HCT116 (cell line): ENCODE results near the gene FREM1. TPM values are rescaled to one million over a fixed set of nuclear protein-coding genes. Genes with fewer than 3 reads are reported as not detected.
A peak's percentile ranks its signal among the peaks of the same experiment; 100 is the strongest.

Source experiments
- ATAC-seq: fragments of 200-7000 bp; cut with Tn5 transposase; 2 replicates; pipeline ENCODE4 v1.9.1; 2020; ENCODE audit warnings: mild to moderate bottlenecking, moderate library complexity
- Bru-seq: library from RNA; stranded (reverse); fragments of 400-500 nt; gene quantifications from one replicate; lab custom pipeline; 2021; lab: Mats Ljungman, UMichigan
- BruChase-seq, 2 experiments: library from RNA; stranded (reverse); fragments of 400-500 nt; gene quantifications; one replicate each; lab custom pipeline; 2021; lab: Mats Ljungman, UMichigan
- BruUV-seq: library from RNA; stranded (reverse); fragments of 400-500 nt; replicated peaks from 2 replicates; lab custom pipeline; 2021; lab: Mats Ljungman, UMichigan
- CTCF ChIA-PET: fragments of 300-600 bp; sonication (Branson Sonifier 250); formaldehyde crosslinking; loops from one replicate; lab custom pipeline; 2021; ENCODE audit warnings: antibody characterized with exemption; lab: Charles Lee
- POLR2A ChIA-PET: fragments of 300-600, 350-600 bp; sonication (Branson Sonifier 250); formaldehyde crosslinking; loops from one replicate; lab custom pipeline; 2021; ENCODE audit warnings: antibody characterized with exemption; lab: Charles Lee
- RAD21 ChIA-PET, 2 experiments: fragments of 300-600 bp; sonication (Branson Sonifier 250); formaldehyde crosslinking; loops; one replicate each; lab custom pipeline; 2023; ENCODE audit warnings: low total read pairs in 2 of 2; ENCODE audit not compliant: uncharacterized antibody in 2 of 2, unreplicated experiment in 2 of 2, low non-redundant PET in 1 of 2; lab: Charles Lee
- DNase-seq: peaks from one replicate; pipeline ENCODE4 v3.0.0-alpha.2; 2010; ENCODE audit warnings: low read depth, low spot score
- H2AFZ ChIP-seq: fragments of 200-600 bp; shearing (Covaris generic), sonication (generic); 2 replicates; pipeline ENCODE4 v1.6.1; 2017; ENCODE audit warnings: low read depth, mixed run types, mixed read lengths, antibody characterized with exemption, low read length; ENCODE audit not compliant: poor library complexity, severe bottlenecking
- H3K27ac ChIP-seq: 2 replicates; pipeline ENCODE4 v1.5.1; 2012; ENCODE audit warnings: low read depth, low read length
- H3K27me3 ChIP-seq: fragments of 200-600 bp; sonication (generic); 2 replicates; pipeline ENCODE4 v1.6.1; 2016; ENCODE audit warnings: mixed run types, low read length, mixed read lengths; ENCODE audit not compliant: insufficient read depth
- H3K36me3 ChIP-seq, 2 experiments: fragments of 200-500 bp in 1 of 2; fragments of 200-600 bp in 1 of 2; sonication (Bioruptor generic) in 1 of 2; sonication (generic) in 1 of 2; 2 replicates each; pipeline versions ENCODE4 v1.5.1 to v1.6.1; 2014 to 2016; ENCODE audit warnings: low read length in 2 of 2, inconsistent platforms in 1 of 2, mixed read lengths in 1 of 2, mixed run types in 1 of 2; ENCODE audit not compliant: insufficient read depth in 2 of 2, control insufficient read depth in 1 of 2
- H3K4me1 ChIP-seq, 2 experiments: fragments of 200-600 bp in 1 of 2; sonication (generic) in 1 of 2; 2 replicates each; pipeline versions ENCODE4 v1.5.1 to v1.6.1; 2012 to 2017; ENCODE audit warnings: low read length in 2 of 2, inconsistent platforms in 1 of 2, mild to moderate bottlenecking in 1 of 2, mixed read lengths in 1 of 2, mixed run types in 1 of 2, moderate library complexity in 1 of 2; ENCODE audit not compliant: insufficient read depth in 2 of 2, control insufficient read depth in 1 of 2
- H3K4me2 ChIP-seq: fragments of 200-600 bp; sonication (generic); 2 replicates; pipeline ENCODE4 v1.6.1; 2017; ENCODE audit warnings: mixed run types, low read length, mixed read lengths
- H3K4me3 ChIP-seq, 2 experiments: fragments of 200-600 bp in 1 of 2; sonication (generic) in 1 of 2; replicated peaks in 1 of 2; 2 replicates each; pipeline ENCODE4 v1.5.1; 2011 to 2016; ENCODE audit warnings: low read length in 2 of 2, control low read depth in 1 of 2, low read depth in 1 of 2, mild to moderate bottlenecking in 1 of 2, mixed read lengths in 1 of 2, mixed run types in 1 of 2
- H3K79me2 ChIP-seq: fragments of 200-600 bp; sonication (generic); 2 replicates; pipeline ENCODE4 v1.6.1; 2017; ENCODE audit warnings: mild to moderate bottlenecking, mixed run types, low read length, moderate library complexity, mixed read lengths; ENCODE audit not compliant: insufficient read depth
- H3K9ac ChIP-seq: fragments of 200-600 bp; sonication (generic); 2 replicates; pipeline ENCODE4 v1.6.1; 2016; ENCODE audit warnings: low read length, mixed read lengths
- H3K9me2 ChIP-seq: fragments of 200-600 bp; sonication (generic), shearing (Covaris generic); 2 replicates; pipeline ENCODE4 v1.6.1; 2017; ENCODE audit warnings: mixed run types, mild to moderate bottlenecking, moderate library complexity; ENCODE audit not compliant: insufficient read depth
- H3K9me3 ChIP-seq, 2 experiments: fragments of 200-500 bp in 1 of 2; fragments of 200-600 bp in 1 of 2; sonication (Bioruptor generic) in 1 of 2; sonication (generic) in 1 of 2; 2 replicates each; pipeline ENCODE4 v1.6.1; 2014 to 2017; ENCODE audit warnings: low read length in 2 of 2, mixed read lengths in 2 of 2, inconsistent platforms in 1 of 2, low read depth in 1 of 2, mild to moderate bottlenecking in 1 of 2, mixed run types in 1 of 2, moderate library complexity in 1 of 2; ENCODE audit not compliant: control insufficient read depth in 1 of 2, insufficient read depth in 1 of 2
- H4K20me1 ChIP-seq: fragments of 200-600 bp; sonication (generic), shearing (Covaris generic); 2 replicates; pipeline ENCODE4 v1.6.1; 2017; ENCODE audit warnings: mixed run types, mild to moderate bottlenecking, moderate library complexity; ENCODE audit not compliant: insufficient read depth
- ATF3 ChIP-seq: IDR thresholded peaks from 2 replicates; pipeline ENCODE4 v1.6.1; 2012
- EZH2phosphoT487 ChIP-seq: fragments of 200-600 bp; IDR thresholded peaks from 2 replicates; pipeline ENCODE4 v1.6.1; 2018; ENCODE audit warnings: antibody characterized with exemption, borderline replicate concordance
- FOSL1 ChIP-seq: IDR thresholded peaks from 2 replicates; pipeline ENCODE4 v1.6.1; 2012; ENCODE audit warnings: low read depth
- JUND ChIP-seq: IDR thresholded peaks from 2 replicates; pipeline ENCODE4 v1.6.1; 2012
- SRF ChIP-seq: IDR thresholded peaks from 2 replicates; pipeline ENCODE4 v1.6.1; 2012; ENCODE audit warnings: low read depth
- TCF7L2 ChIP-seq: IDR thresholded peaks from 2 replicates; pipeline ENCODE4 v1.7.0; 2011; ENCODE audit warnings: borderline replicate concordance, inconsistent platforms; ENCODE audit not compliant: insufficient read depth, insufficient read length; ENCODE audit errors: extremely low read depth
- ZBTB33 ChIP-seq: IDR thresholded peaks from 2 replicates; pipeline ENCODE4 v1.6.1; 2011; ENCODE audit warnings: mild to moderate bottlenecking, low read length, moderate library complexity; ENCODE audit not compliant: insufficient replicate concordance; ENCODE audit errors: extremely low read depth
- intact Hi-C: fragments of 100-400 bp; cut with micrococcal nuclease; formaldehyde crosslinking; loops from 2 replicates; pipeline ENCODE4 v1.10.0; 2022
- long read RNA-seq: library from polyadenylated mRNA; unstranded; transcript quantifications from one replicate; pipeline ENCODE4 v2.0.0, GENCODE V29; 2021; ENCODE audit not compliant: unreplicated experiment
- polyA plus RNA-seq: library from polyadenylated mRNA; unstranded; fragments of >200 nt; gene quantifications from 2 replicates; pipeline ENCODE4 v1.2.1, GENCODE V29; 2012; ENCODE audit warnings: missing spikeins
- total RNA-seq: library from RNA; stranded (reverse); gene quantifications from one replicate; pipeline ENCODE4 v1.2.1, GENCODE V29; 2021; ENCODE audit not compliant: unreplicated experiment

FREM1 gene
- total RNA-seq, result 0.12 TPM
- polyA plus RNA-seq, result not detected in 2 replicates
- not detected for Bru-seq, nascent RNA
- percentile 1 among the genes with signal in this experiment for BruChase-seq, experiment 1, labeled RNA remaining after a 6-hour chase
- BruChase-seq, experiment 2, labeled RNA remaining after a 2-hour chase, result percentile 2 among the genes with signal in this experiment
- long read RNA-seq, result 0 reads

- H3K9me2 ChIP-seq, result no peaks in the 10 kb centered on the region
- no peak within 1 kb of the TSS for H2AFZ ChIP-seq
- H3K27me3 ChIP-seq, result peaks cover 29% of the 10 kb centered on the region
- BruUV-seq, result no TSS peak
- TF ChIP-seq TCF7L2, result no peak
- TF ChIP-seq ATF3, result no peak
- H3K4me2 ChIP-seq, result no peak within 1 kb of the TSS
- H3K79me2 ChIP-seq, result no peaks in the 10 kb centered on the region
- ChIA-PET CTCF (no interaction called here), POLR2A (no interaction called here), RAD21 (no interaction called here)
- DNase-seq (no peak), ATAC-seq (no peak)
- H4K20me1 ChIP-seq, result no peaks in the 10 kb centered on the region
- H3K9ac ChIP-seq, result no peak within 1 kb of the TSS
- no peak within 1 kb of the TSS for H3K4me3 ChIP-seq
- intact Hi-C loops, result no loop called here
- no peaks in the 10 kb centered on the region for H3K4me1 ChIP-seq
- H3K36me3 ChIP-seq, result no peaks in the 10 kb centered on the region
- H3K27ac ChIP-seq, result no peak within 1 kb of the TSS
- H3K9me3 ChIP-seq, result no peaks in the 10 kb centered on the region
These were observed at the start of gene FREM1 for GRCh38 chr9:14909961-14910805. Gene FREM1, minus strand, starts transcription at chr9:14910428. Its CDS starts 41,451 bp downstream, at chr9:14868977.

GRCh38 chr9:14958989-14959388 lies 48.8 kb upstream of the FREM1 start:
- ChIA-PET RAD21 (no interaction called here), POLR2A (no interaction called here), CTCF (no interaction called here)
- BruUV-seq, result no TSS peak
- H3K9me2 ChIP-seq, result no peaks in the 10 kb centered on the region
- H4K20me1 ChIP-seq, result no peaks in the 10 kb centered on the region
- no peak for DNase-seq
- H3K9ac ChIP-seq, result no peak overlapping the region
- no peaks in the 10 kb centered on the region for H3K36me3 ChIP-seq
- H3K27ac ChIP-seq, result no peak overlapping the region
- H3K4me3 ChIP-seq, result no peak overlapping the region
- H3K4me1 ChIP-seq, result no peaks in the 10 kb centered on the region; a peak in 1 of 4 replicates
- ATAC-seq, result no peak
- TF ChIP-seq JUND (no peak), SRF (no peak), EZH2phosphoT487 (no peak), ATF3 (no peak), FOSL1 (no peak), ZBTB33 (no peak)
- H3K4me2 ChIP-seq, result no peak overlapping the region
- H3K9me3 ChIP-seq, result no peaks in the 10 kb centered on the region
- H3K79me2 ChIP-seq, result no peaks in the 10 kb centered on the region
- intact Hi-C loops, result no loop called here
- H2AFZ ChIP-seq, result no peak overlapping the region
- H3K27me3 ChIP-seq, result peaks cover 15% of the 10 kb centered on the region; the same call in 1 of the 2 replicates
